ENCODE measurements around the gene CNTNAP2.
A peak's percentile ranks its signal among the peaks of the same experiment; 100 is the strongest.

Gene CNTNAP2

DNA sequence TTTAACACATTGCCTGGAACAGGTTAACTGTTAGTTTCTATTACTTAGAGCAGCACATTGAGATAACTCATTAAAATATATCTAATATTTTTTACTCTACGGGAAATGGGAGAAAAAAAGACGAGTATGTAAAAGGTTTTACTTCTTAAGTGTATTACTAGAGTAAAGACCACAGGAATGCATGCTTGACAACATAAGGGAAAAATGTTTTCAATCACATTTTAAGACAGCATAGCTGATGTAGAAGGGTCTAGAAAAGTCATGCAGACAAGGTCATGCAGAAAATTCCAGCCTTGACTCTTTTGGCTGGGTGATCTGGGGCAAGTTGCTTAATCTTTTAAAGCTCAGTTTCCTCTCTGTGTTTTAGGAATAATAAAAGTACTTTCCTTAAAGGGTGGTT is 806.2 kb downstream of the CNTNAP2 start:
- no peak for DNase-seq

DNA sequence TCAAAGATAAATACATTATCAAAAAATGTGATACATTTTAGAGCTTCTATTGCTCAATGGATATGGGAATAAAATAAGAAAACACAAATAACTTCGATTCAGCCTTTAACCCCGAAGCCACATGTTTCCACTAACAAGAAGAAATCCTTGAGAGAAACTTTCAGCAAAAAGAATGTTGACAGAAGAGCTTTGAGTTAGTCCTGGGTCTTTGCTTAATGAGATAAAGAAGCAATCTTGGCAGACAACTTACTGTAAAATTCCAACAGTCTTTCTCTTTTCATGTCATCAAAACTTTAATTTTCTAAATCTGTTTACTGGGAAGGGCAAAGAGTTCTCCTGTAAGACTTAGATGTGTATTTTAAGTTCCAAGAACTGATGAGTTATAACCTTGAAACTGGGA is 810.2 kb downstream of the CNTNAP2 start:
- no peak for DNase-seq

DNA sequence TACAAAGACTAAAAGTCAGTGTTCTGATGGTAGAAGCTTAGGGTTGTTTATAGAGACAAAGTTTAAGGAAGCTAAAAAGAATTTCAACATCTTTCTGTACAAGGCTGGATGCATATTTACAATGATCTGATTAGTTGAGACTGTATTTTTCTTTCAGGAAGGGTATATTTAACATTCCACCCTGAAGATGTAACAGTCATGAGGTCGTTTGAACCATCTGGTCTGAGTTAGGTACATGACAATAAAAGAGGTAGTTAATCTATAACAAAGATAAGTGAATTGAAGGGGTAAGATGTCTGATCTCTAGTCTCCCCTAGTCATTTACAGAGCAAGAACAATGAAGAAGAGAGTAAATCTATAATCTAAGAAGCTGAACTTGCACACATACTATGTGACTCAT is 821.2 kb downstream of the CNTNAP2 start:
- no peak for DNase-seq

DNA sequence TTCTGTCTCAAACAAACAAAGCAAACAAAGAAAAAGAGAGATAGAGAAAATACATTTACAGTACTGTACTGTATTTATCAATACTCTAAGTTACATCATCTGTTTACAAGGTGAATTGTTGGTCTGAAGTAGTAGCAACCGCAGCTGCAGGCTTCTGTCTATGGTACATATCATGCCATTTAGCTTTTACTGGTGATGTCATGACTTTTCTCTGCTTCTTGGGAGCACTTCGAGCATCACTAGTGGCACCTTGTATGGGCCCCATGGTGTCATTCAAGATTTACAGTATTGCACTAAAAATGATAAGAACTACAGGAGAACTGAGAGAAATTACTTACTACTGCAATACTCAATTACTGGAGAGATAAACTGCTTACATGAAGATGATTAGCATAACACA is 826.9 kb downstream of the CNTNAP2 start:
- no peak for DNase-seq

DNA sequence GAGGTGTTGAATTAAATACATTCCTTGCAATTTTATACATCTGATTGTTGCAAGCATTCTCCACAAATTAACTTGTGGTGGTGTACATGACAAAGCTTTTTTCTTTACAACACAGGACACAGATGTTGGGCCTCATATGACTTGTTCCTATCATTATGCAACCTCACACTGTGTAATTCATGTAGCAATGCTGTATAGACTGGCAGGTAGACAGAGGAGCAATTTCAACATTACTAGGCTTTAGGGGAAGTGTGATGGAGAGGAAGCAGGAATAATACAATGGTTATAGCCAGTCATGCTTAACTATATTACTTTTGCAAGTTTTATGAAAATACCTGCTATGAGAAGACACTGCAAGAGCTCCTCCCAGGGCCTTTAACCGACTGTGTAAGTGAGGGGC is 832.1 kb downstream of the CNTNAP2 start:
- DNase-seq = peak; percentile 45

DNA sequence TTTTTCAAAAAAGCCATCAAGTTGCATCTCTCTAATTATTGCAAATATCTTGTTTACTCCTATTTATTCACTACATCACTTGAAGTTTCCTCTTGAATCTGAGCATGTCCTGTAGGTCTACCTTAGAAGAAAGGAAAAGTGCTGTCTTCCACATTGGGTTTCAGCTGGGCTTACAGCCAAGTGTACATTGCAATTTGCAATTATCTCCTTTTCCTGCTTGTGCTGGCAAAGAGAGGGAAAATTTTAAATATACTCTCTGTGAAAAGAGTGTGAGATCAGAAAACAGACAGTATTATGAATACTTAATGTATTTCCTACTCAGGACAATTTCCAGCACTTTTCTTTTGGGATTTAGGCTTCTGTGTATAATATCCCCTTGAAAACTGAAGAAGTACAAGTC is 839.7 kb downstream of the CNTNAP2 start:
- DNase-seq = peak; percentile 70

DNA sequence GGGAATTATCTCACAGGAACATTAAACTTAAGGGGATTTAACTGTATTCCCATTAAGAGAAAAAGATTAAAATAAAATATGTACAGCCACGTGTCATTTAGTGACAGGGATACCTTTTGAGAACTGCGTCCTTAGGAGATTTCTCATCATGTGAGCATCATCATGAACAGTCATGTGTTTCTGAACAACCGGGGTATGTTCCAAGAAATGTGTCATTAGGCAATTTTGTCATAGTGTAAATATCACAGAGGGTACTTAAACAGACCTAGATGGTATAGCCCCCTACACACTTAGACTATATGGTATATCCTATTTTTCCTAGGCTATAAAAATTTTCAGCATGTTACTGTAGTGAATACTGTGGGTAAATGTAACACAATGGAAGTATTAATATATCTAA is 840.3 kb downstream of the CNTNAP2 start:
- peak; percentile 69 for DNase-seq

DNA sequence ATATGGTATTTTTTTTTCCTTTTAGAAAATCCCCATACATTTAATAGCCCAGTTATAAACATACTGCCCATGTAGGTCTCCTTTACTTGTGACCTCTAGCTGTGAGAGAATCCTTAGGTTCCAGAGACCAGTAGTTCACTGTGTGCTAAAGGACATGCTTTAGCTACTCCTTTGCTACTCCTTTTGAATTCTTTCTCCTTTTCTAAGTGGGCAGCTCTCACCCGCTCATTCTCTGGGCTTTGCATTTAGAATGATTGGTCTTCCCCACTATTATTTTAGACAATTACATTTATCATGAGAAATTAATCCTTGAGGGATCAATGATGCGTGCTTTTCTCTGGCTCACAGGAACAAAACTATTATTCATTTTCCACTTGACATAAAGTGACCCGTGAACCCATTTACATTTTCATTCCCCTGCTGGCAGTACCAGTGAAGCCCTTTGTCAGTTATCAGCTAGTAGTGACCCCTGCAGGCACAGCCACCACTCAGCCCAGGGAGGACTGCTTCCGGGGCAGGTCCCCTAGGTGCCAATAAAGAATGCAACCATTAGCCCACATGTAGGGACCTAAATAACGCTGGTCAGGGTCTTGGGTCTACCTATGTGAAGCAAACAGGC is 844.3 kb downstream of the CNTNAP2 start:
- no peak for DNase-seq

DNA sequence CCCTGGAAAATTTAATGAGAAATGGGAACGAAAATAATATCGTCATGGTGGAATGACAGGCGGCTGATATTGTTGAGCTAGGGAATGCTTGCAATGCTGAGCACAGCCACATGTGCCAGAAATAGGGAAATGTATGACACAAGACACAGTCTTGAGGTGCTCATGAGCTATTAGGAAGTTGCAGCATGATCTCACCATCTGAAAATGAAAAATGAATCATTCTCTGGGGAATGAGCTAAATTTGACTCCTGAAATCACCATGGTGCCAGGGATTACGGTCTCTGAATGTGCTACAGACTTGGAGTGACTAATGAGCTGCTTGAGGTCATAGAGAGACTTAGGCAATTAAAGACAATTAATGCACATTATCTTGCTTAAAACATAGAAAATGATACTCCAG is 845.0 kb downstream of the CNTNAP2 start:
- DNase-seq = peak; percentile 53

DNA sequence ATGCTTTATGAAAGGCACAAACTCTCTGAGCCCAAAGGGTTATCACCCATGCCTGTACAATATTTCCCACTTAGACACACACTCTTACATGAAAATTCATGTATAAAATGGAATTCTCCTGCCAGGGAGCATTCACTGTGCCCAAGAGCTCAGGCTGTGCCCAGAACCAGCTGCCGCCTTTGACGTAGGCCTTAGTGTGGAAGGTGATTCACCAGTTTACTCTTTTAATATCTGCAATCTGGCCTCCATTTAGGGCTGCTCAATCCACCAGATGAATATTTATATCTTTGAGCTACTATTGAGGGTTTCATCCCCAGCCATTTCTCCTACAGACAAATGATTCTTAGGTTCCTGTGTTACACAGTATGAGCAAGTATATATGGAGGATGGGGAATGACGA is 849.7 kb downstream of the CNTNAP2 start:
- DNase-seq = no peak

DNA sequence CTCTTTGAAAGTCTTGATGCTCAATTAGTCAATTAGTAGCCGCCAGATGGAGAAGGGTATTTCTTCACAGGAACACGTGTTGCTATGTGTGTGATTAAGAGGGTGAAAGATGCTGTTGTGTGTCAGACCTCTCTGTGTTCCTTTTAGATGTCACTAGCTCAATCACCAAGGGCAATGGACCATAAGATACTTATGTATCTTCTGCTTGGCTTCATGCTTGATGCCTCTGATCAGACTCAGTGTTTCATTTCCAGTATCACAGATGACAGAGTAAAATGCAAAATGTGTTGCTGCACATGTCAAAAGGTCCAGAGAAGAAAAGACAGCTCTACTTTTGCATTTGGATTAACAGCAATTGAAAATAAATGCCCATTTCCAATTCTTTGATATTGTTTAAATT is 865.9 kb downstream of the CNTNAP2 start:
- peak; percentile 98 for DNase-seq

DNA sequence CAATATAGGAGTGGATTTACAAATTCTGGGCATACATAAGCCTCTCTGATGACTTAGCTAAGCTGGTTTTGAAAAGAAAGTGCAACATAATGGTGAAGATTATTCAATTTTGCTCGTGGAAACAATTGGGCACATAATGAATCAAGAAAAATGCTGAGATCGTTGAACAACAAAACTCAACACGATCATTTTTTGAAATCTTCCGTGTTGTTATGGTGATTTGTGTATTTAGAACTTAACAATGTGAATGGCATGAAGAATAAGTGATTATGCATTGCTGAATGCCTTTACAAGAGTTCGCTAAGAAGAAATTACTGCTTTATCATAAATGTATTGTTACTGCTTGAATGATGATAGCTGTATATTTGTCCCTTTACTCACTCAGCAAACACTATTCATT is 875.0 kb downstream of the CNTNAP2 start:
- no peak for DNase-seq

DNA sequence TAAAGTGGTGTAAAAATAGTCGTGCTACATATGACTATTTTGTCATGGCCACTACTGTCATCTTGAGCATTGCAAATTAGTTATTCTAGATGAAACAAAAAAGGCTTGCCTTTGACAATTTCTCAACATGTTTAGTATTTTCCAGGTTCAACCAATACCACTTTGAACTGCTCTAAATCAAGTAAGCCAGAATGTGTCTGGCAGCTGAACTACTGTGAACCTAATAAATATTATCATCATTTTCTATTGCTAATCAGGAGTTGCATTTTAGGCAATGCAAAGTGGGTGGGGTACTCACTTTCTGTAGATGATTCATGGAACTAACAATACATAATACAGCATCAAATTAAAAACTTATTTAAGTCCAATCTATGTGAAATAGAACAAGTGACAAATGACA is 877.2 kb downstream of the CNTNAP2 start:
- DNase-seq = no peak

DNA sequence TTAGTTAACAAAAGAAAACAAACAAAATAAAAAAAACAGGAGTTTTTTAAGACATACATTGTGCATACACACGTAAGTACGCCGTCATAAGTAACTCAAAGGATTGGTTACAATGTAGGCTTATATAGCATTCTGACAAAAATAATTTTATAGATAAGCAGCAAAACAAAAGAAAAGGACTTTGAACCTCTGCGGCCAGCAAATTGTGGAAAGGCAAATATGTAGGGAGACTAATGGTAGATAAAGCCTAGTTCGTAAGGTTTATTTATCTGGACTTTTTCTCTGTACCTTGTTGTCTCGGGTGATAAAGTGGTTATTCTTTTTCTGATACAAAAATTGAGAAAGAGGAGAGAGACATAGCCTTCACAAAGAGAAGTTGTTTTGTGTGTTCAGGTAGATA is 891.9 kb downstream of the CNTNAP2 start:
- DNase-seq = no peak

DNA sequence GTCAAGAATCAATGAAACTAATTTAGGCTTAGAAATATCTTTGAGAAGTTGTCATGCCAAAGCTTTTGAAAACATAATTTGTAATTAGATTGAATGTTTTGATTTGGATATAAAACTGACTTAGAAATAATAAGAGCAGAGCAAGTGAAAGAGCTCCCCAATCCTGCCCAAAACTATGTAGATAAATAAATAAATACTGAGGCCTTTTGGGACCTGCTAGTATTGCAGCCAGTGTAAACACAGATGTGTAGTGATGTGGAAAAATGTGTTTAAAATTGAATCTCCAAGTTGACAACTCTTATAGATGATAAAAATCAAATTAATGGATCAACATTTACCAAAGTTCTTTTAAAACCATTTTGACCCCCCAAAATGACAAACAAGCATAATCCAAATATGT is 896.1 kb downstream of the CNTNAP2 start:
- no peak for DNase-seq

DNA sequence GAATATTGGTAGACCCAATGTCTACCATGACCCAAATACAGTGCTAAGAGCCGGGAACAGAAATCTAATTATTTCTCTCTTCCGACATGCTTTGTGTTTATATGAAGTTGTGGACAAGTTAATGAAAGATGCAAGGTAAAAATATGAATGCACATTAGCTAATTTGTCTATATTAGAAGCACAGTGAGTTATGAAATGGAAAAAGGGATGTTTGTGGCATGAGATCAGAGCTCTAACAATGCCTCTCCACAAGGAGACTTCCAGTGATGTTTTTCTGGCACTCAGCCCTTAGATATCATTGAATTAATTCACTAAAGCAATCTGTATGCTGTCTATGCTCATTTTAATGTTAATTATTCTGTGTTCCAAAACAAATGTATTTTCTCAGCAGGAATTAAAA is 897.2 kb downstream of the CNTNAP2 start:
- peak; percentile 27 for DNase-seq

DNA sequence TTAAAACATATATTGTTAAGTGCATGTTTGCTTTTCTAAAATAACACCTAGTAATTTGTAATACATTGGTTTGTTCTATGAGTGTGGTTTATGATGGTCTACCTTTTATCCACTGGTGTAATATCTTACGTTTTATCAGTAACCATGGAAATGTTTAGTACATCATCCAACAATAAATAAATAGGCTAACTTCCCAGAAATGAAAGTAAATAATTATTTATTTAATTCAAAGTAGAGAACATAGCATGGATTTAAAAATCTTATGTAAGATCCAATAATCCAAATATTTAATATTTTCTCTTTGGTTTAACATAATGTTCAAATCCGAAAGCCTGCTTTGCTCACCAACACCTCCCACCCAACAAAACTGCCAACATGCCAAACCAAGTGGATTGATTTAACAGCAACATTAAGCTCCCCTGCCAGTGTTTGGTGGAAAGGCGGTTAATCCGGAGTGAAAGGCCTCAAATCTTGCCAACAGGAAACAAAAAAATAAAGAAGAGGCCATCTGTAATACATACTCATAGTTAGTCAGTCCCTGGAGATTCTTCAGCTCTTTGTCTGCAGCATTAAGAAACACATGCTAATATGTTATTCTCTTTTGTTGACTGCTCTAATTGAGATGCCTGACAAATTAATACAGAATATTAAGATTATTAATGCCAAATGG is 897.8 kb downstream of the CNTNAP2 start:
- DNase-seq = peak; percentile 93

DNA sequence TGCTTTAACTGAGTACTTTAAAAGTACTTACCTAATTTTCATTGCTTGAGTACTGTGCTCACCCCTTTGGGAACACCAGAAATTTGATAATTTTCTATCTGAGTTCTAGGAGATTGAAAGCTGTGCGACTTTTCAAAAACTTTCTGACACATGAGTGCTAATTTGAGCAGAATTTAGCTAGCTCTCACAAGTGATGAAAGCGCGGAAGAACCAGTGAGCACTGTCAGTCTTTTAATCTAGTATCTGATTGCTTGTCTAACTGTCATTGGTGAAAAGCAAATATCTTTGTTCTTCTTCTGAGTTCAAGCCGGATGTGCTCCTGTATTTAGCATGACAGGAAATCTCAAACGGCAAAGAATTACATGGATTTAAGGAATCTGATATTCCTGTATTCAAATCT is 899.4 kb downstream of the CNTNAP2 start:
- no peak for DNase-seq

DNA sequence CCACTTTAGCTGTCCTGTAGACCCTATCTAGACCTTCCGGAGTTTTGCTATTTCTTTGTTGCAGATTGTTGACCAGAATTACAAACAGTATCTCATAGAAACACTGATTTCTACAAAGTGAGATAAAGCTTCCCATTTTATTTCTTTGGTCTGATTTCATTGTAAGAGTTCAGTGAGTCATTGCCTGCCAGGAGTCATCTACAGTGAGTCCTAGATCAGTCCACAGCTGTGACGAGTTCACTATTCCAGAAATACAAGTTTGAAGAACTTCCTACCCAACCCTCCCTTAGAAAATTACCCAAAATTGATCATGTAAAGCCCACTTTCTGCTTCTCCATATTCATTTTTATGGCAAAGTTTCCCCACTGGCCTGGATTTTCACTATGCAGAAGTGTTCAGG is 905.5 kb downstream of the CNTNAP2 start:
- DNase-seq = no peak

DNA sequence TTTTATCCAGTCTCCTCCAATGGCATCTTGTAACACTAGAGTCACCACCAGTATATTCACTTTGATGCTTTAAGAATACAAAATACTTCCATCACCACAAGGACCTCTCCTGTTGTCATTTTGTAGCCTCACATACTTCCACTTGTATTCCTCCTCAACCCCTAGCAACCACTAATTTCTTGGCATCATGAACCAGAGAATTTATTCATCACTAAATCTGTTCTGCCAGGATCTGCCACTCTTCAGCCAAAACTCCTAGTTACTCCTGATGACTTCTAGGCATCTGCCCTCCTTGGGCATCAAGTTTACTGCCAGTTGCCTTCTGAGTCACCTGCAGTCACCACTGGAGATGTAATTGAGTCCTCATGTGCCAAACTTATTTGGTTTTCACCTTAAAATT is 906.8 kb downstream of the CNTNAP2 start:
- no peak for DNase-seq

DNA sequence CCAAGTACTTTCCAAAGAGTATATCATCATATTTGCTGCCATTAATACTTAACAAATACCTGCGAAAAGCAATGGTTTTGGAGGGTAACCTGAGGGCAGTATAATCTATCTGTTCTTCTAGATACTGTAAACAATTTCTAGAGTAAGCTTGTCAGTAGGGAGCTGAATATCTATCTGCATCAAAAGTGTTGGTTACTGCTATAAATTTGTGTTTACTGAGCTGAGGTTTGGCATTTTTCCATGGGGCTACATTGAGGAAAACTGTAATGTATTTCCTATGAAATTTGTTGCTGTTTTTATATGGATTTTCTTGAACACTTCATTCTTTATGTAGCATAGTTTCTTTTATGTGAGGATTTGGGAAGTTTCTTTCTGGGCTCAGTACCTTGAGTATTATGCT is 913.4 kb downstream of the CNTNAP2 start:
- no peak for DNase-seq

DNA sequence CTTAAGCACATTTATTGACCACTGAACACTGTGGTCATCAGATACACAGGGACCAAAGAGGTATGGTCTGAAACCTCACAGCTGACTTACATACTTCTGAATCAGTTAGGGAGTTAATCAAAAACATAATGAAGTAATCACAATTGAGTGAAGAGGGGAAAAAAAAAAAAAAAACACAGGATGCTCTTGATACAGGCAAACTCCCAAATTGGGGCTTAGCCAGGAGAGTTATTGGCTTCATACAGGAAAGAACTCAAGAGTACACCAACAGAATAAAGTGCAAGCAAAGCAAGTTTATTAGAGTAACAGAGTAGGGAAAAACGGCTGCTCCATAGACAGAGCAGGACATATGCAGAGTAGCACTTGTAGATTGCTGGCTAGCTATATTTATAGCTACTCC is 917.0 kb downstream of the CNTNAP2 start:
- peak; percentile 38 for DNase-seq

DNA sequence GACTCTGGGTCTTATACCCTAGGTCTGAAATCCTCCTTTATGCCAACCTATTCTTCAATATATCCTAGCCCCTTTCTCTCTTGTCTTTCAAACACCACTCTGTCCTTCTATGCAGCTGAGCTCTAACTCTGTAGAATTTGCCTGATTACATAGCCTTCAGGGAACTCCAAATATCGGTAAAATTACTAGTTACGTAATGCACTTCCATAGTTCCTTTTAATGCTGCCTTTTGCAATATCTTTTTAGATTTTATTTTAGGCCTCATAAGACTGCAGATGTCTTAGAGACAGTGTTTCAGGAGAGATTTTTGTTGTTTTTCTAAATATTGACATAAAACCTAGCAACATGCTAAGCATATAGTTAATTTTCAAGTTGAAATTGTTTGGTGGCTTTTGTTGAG is 924.8 kb downstream of the CNTNAP2 start:
- DNase-seq = no peak

DNA sequence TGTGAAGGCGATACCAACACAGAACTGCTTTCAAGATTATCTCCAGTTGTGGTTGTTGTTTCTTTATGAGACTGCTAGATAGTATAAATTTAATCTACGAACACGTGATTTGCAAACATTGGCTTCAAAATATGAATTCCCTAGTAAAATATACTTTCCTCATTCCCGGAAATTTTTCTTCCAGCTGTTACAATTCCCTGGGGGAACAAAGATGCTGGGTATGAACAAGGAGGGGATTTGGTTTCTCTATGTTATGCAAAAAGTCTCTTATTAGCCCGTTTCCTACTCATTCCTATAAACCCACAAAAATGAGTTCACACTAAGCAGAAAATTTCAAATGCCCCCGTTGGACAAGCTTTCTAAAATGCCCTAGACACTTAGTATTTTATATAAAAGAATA is 928.3 kb downstream of the CNTNAP2 start:
- peak; percentile 5 for DNase-seq

DNA sequence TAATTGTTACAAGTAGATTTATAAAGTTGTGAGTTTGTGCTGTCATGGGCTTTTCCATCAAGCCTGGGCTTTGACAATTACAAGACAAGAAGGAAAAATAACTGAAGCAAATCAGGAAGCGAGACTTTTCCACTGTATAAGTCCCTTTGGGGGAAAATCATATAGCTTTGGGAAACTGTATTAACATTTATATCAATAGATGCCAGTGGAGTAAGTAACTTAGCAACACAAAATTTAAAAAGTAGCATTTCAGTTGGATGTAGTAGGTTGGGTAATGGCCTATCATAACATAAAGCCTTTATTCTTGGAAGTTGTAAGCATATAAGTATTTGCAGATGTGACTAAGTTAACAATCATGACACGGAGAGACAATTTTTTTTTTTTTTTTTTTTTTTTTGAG is 931.1 kb downstream of the CNTNAP2 start:
- no peak for DNase-seq
